Measurements from ENCODE around the gene WDR33.
"Not testable (repeated sequence)": the region's sequence is repeated elsewhere in the genome, so short reads cannot be mapped to it uniquely, and the experiment has no call there.

WDR33 gene

DNA sequence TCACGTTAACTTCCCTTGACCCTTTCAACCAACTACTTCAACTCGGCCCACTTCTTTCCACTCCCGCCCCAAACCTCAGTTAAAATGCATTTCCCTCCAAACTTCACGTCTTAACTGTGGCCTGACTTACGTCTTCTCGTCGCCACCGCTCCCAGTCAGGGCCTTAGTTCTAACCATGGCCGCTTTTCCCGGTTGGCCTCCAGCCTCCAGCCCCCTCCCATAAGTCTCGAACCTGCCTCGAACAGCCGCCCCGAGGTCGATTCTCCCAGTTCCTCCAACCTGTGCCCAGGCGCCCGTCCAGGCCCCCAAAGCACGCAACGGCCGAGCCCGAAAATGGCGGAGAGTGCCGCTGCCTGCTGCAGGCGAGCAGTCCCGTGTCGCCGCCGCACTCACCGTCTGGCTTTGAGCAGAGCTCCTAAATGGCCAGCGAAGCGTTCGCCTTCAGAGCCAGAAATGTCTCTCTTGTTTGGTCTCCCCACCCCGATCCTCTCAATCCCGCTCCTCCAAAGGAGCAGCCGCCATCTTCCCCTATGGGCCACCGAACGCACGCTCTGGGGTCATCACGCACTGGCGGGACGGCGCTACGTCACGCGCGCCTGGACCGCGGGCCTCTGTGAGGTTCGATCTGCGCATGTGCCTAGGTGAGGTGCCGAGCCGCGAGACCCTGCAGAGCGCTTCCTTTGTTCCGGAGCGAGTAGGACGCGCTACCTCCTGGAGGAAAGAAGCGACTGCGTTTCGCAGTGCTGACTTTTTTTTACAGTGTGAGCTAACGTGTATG lies at the start of gene WDR33:
Gene WDR33, minus strand, starts transcription at position 553 of the 778 bp plus-strand sequence. CDS start 40,190 bp downstream, outside the sequence.
- peak; percentile 95 for DNase-seq

DNA sequence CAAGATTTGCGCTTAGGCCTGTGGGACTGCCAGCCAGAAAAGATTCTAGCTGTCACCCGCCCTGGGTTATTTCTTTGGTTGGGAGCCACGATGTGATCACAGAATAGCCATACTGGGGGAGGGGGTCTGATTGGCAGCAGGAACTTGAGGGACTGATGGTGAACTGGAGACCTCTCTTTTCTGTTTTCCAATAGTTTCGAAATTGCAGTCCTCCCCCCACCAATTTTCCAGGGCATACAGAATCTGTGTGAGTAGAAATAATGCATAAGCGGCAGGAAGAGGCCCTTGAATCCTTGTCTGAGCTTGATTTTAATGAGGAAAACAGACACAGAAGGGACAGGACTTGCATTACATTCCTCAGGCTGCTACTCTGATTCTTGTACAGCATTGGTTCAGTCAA lies 49.2 kb upstream of the WDR33 start:
- DNase-seq: no peak

DNA sequence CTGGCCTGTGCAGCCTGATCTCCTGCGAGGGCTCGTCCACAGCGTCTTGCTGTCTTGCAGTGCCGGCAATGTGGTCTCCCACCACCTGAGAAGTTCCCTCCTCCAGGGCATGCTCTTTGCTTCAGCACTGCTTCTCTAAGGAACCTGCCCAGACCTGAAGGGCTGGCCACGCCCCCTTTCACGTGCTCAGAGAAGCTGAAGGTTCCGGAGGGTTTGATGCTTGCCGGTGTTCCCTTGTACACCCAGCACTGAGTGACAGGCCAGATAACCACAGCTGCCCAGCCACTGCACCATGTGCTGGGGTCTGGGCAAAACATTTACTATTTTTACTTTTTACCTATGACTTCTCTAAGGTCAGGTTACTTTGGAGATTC lies 48.7 kb upstream of the WDR33 start:
- DNase-seq: peak; percentile 64

DNA sequence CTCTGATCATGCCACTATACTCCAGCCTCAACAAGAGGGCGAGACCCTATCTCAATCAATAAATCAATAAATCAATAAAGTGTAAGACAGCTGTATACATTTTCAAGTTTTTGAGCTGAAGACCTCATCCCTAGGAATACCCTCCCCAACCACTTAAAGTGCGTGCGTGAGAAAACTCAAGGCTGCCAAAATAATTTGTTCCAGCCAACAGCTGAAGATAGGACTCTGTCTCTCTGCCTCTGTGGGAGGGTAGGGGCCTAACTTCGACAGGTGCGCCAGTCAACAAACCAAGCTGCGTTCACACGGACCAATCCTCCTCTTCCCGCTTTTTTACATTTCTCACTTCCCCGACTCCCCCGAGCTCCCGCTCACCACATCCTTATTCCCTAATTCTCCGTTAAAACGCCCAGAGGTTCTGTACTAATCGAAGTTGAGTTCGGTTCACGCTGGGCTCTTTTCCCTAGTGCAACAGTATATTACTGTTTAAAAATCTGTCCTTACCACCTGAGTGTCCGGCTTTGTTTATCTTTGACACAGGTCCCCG lies 46.4 kb upstream of the WDR33 start:
- DNase-seq: peak; percentile 16

DNA sequence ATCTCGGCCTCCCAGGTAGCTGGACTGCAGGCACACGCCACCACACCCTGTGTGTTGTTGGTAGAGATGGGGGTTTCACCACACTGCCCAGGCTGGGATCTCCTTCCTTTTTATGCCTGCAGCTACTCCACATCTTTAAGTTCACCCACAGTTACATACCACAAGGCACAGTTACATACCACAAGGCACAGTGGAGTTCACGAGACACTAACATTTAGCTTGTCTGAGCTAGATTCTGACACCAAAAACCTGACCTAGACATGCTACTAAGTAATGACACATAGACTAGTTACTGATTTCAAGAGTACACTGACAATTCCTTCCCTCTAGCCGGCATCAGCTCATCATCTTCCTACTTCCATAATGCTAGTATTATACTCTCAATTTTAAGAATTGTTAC lies 42.7 kb upstream of the WDR33 start:
- no peak for DNase-seq

DNA sequence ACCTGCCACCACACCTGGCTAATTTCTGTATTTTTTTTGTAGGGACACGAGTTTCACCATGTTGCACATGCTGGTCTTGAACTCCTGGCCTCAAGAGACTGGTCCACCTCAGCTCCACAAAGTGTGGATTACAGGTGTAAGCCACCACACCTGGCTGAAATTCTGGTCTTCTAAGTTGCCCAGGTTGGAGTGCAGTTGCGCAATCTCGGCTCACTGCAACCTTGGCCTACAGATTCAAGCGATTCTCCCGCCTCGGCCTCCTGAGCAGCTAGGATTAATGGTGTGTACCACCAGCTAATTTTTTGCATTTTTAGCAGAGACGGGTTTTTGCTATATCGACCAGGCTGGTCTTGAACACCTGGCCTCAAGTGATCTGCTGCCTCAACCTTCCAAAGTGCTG lies 41.4 kb upstream of the WDR33 start:
- DNase-seq: no peak

DNA sequence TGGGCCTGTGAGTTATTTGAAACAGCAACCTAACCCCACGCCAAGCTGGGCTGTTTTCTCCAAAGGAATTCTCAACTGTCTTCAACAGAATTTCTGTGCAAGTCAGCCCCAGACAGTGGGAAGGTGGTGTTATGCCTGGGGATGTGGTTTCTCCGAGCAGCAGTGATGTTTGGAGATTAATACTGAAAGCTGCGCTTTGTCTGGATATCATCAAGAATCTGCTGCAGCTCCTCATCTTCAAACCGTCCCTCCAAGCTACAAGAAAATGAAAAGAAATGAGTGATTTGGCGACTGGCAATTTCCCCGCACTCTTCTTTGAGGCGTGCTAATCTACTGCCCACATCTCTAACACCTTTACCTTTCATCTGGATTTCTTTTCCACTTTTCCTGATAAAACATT lies 37.0 kb upstream of the WDR33 start:
- no peak for DNase-seq

DNA sequence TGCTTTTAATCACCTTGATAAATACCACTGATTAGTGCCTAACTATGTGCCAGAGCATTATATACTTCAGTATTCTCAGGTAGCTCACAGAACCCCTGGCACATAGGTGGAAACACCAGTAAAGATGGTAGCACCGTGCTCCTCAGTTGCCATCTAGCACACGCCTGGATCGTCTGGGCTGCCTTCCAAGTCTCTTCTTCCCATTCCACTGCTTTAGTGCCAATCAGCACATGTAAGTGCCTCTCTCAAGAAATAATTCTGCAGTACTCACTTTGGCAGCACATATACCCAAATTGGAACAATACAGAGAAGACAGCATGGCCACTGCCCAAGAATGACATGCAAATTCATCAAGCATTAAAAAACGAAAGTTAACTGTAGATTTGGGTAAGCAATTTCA lies 34.0 kb upstream of the WDR33 start:
- DNase-seq: no peak

DNA sequence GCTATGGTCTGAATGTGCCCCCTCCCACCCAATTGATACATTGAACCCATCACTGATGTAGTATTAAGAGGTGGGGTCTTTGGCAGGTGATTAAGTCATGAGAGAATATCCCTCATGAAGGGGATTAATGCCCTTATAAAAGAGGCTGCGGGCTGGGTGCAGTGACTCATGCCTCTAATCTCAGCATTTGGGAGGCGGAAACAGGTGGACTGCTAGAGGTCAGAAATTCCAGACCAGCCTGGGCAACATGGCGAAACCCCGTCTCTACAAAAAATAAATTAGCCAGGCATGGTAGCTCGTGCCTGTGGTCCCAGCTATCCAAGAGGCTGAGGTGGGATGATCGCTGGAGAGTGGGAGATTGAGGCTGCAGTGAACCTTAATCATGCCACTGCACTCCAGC lies 32.7 kb upstream of the WDR33 start:
- no peak for DNase-seq

DNA sequence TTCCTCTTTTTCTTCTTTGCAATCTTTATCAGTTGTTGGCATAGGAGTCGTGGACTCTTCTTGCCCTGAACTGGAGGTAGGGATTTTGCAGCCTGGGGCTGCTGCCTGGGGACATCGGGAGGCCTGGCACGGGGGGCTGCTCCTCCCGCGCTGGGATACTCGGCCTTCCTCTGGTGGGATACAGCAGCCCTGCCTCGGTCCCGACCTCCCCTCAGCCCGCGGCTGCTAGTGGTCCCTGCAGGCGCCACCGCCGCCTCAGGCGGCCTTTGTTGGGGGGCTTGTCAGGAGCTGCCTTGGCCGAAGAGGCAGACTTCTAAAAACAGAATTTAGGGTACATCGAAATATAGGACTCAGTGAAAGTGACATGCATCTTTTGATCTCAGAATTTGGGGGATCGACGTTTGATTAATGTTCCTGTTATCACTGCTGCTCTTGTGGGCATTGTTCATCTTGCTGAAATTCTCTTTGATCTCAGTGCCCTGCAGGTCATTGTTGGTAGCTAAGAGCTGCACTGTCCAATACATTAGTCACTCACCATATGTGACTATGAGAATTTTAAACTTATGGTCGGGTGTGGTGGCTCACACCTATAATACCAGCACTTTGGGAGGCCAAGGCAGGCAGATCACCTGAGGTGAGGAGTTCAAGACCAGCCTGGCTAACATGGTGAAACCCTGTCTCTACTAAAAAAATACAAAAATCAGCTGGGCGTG lies 30.7 kb upstream of the WDR33 start:
- no peak for DNase-seq

DNA sequence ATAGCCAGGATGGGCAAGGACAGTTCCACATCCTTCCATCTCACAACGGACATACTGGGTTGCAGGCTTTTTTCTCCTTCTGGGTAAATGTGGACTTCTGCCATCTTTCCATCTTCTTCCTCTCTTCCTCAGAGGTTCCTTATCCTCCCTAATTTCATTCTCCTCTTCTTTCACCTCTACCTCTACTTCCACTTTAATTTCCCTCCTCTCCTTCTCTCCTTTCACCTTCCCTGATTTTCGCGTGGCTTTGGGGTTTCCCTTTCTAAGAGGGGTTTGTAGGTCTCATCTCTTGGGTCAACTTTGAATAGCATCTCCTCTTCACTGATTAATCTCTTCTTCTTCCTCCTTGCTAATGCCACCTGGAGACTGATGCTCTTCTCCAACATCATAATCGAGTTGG lies 29.9 kb upstream of the WDR33 start:
- DNase-seq: no peak

DNA sequence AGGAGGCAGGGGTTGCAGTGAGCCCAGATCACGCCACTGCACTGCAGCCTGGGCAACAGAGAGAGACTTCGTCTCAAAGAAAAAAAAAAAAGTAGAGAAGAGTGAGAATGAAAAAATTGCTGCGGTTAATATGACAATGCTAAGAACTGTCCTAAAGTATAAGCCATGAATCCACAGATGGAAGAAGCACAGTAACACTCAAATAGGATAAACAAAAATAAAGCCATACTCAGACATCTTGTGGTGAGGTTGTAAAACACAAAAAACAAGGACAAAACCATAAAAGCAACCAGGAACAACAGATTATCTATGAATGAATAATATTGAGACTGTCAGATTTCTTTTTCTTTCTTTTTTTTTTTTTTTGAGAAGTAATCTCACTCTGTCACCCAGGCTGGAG lies 24.0 kb upstream of the WDR33 start:
- DNase-seq: no peak

DNA sequence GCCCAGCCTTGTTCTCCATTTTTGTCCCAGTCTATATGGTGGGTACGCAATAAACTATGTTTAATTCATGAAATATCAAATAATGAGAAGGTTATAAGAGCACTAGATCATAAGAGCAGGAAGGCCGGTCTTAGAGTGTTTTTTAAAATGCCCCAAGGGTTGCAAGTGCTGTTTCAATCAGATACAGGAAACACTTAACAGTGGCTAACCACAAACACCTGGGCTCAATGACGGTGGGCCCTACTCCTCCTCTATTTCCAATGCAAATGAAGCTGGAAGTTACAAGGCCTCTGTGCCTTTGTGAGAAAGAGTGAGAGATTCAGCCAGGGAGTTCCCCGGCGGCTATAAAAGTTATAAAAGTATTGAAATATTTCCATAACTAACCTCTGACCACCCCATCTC lies 18.9 kb upstream of the WDR33 start:
- peak; percentile 59 for DNase-seq

DNA sequence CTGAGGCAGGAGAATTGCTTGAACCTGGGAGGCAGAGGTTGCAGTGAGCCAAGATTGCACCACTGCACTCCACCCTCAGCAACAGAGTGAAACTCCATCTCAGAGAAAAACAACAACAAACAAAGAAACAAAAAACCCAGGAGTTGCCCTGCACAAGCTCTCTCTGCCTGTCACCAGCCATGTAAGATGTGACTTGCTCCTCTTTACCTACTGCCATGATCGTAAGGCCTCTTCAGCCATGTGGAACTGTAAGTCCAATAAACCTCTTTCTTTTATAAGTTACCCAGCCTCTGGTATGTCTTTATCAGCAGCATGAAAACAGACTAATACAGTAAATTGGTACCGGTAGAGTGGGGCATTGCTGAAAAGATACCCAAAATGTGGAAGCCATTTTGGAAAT lies 15.7 kb upstream of the WDR33 start:
- not testable (repeated sequence) for DNase-seq

DNA sequence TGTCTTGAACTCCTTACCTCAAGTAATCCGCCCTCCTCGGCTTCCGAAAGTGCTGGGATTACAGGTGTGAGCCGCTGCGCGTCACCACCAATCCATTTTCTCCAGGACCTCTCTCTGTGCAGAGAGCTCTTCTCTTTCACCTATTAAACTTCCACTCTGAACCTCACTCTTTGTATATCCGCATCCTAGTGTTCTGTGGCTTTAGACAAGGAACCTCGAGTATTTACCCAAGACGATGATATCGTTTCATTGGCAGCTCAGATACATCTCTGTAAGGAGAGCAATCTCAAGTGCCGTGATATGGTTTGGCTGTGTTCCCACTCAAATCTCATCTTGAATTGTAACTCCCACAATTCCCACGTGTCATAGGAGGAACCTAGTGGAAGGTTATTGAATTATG lies 15.1 kb upstream of the WDR33 start:
- DNase-seq: no peak

DNA sequence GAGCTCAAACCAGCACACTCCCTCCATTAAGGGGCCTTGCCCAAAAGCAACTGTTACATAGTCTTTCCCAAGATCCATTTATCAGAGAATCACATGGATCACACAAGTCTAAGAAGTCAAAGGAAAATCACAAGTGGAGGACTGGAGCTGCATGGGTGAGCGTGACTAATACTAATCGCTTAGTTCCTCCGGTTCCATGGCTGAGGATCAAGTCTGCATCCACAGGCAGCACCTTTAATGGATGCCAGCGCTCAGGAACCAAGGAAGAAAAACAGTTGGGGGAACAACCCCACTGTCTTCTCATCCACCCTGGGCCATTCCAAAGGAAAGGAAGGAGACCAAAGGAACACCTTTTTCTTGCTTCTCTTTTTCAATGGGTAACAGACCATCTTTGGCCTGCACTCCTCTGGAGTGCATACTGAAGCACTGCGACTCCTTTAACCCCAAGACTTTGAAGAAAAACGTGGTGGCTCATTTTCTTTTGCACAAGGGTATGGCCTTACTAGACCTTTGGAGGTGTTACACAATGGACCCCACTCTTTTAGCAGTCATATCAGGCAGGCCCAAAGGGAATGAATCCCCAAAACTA lies 9.2 kb upstream of the WDR33 start:
- no peak for DNase-seq

DNA sequence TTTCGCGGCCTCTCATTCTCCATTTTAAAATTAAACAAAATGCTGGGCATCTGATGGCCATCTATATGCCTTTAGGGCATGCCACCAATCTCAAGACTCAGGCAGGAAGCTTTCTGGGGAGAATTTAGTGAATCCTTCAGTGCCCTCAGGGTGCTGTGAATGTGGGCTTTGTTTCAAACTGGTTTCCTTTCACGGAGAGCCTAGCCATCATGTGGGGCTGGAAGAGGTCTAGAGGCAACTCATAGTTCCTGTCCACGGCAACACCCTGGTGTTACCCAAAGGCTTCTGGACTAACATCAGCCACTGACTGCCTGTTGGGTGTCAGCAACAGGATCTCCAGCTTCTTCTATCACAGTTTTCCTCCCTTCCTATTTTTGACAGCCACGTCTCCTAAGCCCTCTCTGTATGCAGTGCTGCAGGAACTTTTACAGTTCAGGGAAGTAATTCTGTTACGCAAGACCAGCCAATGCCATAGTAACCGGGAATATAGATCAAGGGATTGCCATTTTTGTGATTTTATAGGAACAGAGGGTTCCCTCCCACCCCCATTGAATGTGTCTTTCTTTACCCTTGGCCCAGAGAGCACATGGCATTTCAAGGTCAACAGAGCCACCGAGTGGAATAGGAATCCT lies 7.9 kb upstream of the WDR33 start:
- no peak for DNase-seq

DNA sequence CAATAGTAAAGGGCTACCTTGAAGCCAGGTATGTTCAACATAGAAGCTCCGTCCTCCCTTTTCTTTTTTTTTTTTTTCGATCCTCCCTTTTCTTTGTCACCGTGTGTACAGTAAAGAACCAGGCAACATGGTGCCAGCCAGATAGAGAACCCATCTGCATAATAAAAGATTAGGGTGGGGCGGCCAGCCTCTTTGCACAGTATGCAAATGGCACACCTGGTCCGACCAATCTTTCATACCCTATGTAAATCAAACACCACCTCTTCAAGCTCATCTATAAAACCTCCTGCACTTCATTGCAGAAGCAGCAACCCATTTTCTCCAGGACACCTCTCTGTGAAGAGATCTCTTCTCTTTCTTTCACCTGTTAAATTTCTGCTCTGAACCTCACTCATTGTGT lies 7.3 kb upstream of the WDR33 start:
- no peak for DNase-seq

DNA sequence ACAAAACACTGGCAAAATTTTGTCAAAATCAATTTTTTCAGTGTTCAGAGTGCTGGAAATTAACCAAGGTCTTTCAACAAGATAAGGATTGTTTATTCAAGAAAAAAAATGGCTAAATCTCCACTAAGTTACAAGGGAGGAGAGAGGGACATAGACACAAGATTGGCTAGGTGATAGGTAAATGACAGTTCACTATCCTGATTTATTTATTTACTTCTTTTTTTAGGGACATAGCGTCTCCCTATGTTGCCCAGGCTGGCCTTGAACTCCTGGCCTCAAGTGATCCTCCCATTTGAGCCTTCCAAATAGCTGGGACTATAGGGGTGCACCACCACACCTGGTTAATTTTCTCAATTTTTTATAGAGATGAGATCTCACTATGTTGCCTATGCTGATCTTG lies 3.7 kb upstream of the WDR33 start:
- DNase-seq: no peak

DNA sequence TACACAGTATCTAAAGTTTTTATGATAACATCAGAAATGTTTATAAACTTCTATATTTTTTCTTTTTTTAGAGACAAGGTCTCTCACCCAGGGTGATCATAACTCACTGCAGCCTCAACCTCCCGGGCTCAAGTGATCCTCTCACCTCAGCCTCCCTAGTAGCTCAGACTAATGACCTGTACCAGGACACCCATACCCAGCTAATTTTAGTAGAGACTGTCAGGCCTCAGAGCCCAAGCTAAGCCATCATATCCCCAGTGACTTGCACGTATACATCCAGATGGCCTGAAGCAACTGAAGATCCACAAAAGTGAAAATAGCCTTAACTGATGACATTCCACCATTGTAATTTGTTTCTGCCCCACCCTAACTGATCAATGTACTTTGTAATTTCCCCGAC lies 1.5 kb upstream of the WDR33 start:
- DNase-seq: not testable (repeated sequence)

DNA sequence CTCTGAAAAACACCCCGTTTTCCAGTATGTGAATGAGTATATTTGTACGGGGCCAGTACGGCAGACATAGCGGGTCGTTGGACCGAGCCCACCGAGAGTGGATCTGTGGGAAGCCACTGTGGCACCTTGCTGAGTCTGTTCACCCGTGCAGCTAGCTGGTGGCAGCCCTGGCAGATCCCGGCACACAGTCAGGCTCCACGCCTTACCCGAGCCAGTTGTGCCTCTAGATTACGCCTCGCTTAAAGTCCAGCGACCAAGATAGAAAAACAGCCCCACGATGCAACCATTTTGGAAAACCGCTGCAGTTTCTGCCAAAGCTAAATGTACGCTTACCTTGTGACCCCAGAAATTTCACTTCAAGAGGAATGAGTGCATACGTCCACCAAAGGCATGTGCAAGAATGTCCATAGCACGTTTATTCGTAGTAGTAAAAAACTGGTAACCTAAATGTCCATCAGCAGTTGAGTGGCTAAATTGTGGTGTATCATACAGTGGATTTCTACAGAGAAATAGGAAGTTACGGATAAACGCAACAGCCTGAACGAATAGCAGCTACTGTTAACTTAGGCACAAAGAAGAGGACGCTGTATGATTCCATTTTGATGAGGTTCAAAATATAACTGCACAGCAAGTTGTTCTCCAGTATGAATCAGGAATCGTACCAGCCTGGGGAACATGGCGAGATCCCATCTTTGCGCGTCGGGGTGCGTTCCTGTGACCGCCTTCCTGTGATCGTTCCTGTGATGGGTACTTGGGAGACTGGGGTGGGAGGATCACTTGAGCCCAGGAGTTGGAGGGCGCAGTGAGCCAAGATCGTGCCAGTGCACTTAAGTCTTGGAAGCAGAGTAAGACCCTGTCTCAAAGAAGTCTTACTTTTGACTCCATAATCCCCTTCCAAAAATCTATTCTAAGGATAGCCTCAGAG lies 688 bp upstream of the WDR33 start:
- no peak for DNase-seq

DNA sequence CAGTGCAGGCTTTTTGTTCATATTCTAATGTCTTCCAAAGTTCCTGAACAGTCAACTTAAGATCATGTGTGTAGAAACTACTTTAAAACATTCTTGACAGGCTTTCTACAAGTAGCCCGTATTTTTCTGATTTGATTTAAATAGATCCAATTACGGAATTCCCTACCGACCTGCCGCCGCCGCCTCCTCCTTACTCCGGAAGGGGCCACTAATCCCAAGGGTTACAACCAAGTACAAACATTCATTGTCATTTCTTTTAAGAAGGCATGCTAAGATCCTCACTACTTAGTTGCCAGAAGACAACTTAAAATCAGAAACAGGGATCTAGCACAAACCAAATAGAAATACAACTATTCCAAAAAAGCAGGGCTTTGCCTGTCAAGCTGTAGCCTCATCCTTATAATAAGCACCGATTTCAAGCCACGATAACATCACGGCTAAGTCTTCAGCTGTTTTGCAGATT lies 784 bp downstream of the WDR33 start:
- no peak for DNase-seq
